Kidney epithelial cell (primary cell): ENCODE results near the gene ETV6. TPM values are rescaled to one million over a fixed set of nuclear protein-coding genes. Genes with fewer than 3 reads are reported as not detected.

Source experiments
- DNase-seq: peaks from one replicate; pipeline ENCODE4 v3.0.0-alpha.2; 2010; ENCODE audit warnings: low read depth
- H3K27me3 ChIP-seq: 2 replicates; pipeline ENCODE4 v1.6.0; 2011; ENCODE audit warnings: low read length; ENCODE audit not compliant: control insufficient read depth, insufficient read depth
- H3K36me3 ChIP-seq: 2 replicates; pipeline ENCODE4 v1.5.1; 2011; ENCODE audit warnings: low read length; ENCODE audit not compliant: control insufficient read depth, insufficient read depth
- H3K4me3 ChIP-seq: 2 replicates; pipeline ENCODE4 v1.5.1; 2011; ENCODE audit warnings: low read depth, mild to moderate bottlenecking, control low read depth, low read length
- CTCF ChIP-seq: IDR thresholded peaks from 2 replicates; pipeline ENCODE4 v1.5.1; 2011; ENCODE audit warnings: mild to moderate bottlenecking, moderate library complexity, low read length, control low read depth, inconsistent platforms; ENCODE audit not compliant: insufficient read depth, poor library complexity, severe bottlenecking
- total RNA-seq: library from RNA; depleted of rRNA; stranded (reverse); fragments of >200 nt; gene quantifications from 2 replicates; pipeline ENCODE4 v1.2.3, GENCODE V29; 2015

Gene ETV6
- total RNA-seq, 1 donor from 2014 or later = 17.6 TPM

GRCh38 chr12:11798856-11799501, 149.5 kb downstream of the ETV6 start:
- DNase-seq = peak; percentile 83
- no peak for TF ChIP-seq CTCF
- Histone ChIP-seq H3K36me3 (no peaks in the 10 kb centered on the region), H3K4me3 (no peak overlapping the region), H3K27me3 (no peaks in the 10 kb centered on the region)

- no peaks in the 10 kb centered on the region for H3K27me3 ChIP-seq
- TF ChIP-seq CTCF = no peak
- no peaks in the 10 kb centered on the region for H3K36me3 ChIP-seq
- DNase-seq = no peak
- H3K4me3 ChIP-seq = no peak overlapping the region
Measured at GRCh38 chr12:11799502-11799873, 150.0 kb downstream of the ETV6 start.

DNA sequence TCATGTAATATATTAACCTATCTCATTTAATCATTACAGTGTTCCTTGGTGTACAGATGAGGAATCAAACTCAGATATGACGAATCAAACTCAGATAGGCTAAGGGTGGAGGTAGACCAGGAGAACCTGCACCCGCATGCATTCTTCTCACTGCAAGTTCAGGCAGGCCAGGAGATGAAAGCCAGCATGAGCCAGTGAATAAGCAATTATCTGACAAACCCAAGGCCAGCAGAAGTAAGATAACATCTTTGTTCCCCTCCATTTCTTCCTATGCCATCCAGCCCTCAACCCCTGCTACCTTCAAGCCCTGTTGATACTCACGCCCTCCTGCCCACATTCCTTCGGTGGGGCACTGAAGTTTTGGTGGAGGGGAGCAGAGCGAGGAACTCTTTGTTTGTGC, 152.2 kb downstream of the ETV6 start:
- no peaks in the 10 kb centered on the region for H3K27me3 ChIP-seq
- H3K36me3 ChIP-seq = no peaks in the 10 kb centered on the region
- TF ChIP-seq CTCF = no peak
- no peak overlapping the region for H3K4me3 ChIP-seq
- DNase-seq = no peak

DNA sequence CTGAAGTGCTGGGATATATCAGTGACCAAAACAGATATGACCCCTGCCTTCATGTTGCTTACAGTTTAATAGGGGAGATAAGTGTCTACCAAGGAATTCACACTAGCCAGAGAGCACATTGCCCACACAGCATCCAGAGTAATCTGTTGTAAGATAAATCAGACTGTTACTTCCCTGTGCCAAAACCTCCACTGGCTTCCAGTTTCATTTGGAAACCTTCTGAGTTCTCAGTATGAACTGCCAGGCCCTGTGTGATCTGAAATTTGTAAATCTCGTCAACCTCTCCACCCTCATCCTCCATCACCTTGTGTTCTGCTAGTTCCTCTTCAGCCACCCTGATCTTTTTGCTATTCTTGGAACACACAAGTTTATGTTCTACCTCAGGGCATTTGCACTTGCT, 154.7 kb downstream of the ETV6 start:
- H3K4me3 ChIP-seq = no peak overlapping the region
- H3K36me3 ChIP-seq = no peaks in the 10 kb centered on the region
- H3K27me3 ChIP-seq = no peaks in the 10 kb centered on the region
- DNase-seq = no peak
- TF ChIP-seq CTCF = no peak

GRCh38 chr12:11805043-11805442, 155.6 kb downstream of the ETV6 start:
- no peak for DNase-seq
- no peak for TF ChIP-seq CTCF
- no peaks in the 10 kb centered on the region for H3K27me3 ChIP-seq
- no peaks in the 10 kb centered on the region for H3K36me3 ChIP-seq
- H3K4me3 ChIP-seq = no peak overlapping the region

GRCh38 chr12:11805680-11806079, 156.2 kb downstream of the ETV6 start:
- DNase-seq = no peak
- H3K27me3 ChIP-seq = no peaks in the 10 kb centered on the region
- TF ChIP-seq CTCF = no peak

More at GRCh38 chr12:11805680-11806079, 156.2 kb downstream of the ETV6 start:
- Histone ChIP-seq H3K4me3 (no peak overlapping the region), H3K36me3 (no peaks in the 10 kb centered on the region)
